Neural progenitor cell (in vitro differentiated cells): Measurements from ENCODE around the gene CEP164.

Experiments used
- CTCF ChIP-seq: fragments of 200-600 bp; sonication (generic); IDR thresholded peaks from 2 replicates; pipeline ENCODE4 v1.5.1; 2017; ENCODE audit warnings: antibody characterized with exemption, mild to moderate bottlenecking
- EZH2 ChIP-seq: fragments of 200-600 bp; sonication (generic); IDR thresholded peaks from 2 replicates; pipeline ENCODE4 v1.6.1; 2017; ENCODE audit warnings: antibody characterized with exemption, mild to moderate bottlenecking, moderate library complexity

- TF ChIP-seq CTCF (no peak), EZH2 (no peak)
Measured at GRCh38 chr11:117313091-117313490, 14.6 kb upstream of the CEP164 start.
